Esophagus squamous epithelium (tissue), 4 donors: ENCODE results near the gene CRELD2.

Experiments used
- CTCF ChIP-seq, 6 experiments: fragments of 450-650 bp in 4 of 6; fragments of 200-600 bp in 2 of 6; sonication (generic) in 2 of 6; IDR thresholded peaks; one replicate each; pipeline ENCODE4 v1.5.1; 2016 to 2019; ENCODE audit warnings: antibody characterized with exemption in 6 of 6, mild to moderate bottlenecking in 4 of 6, moderate library complexity in 4 of 6
- POLR2A ChIP-seq, 4 donors: fragments of 450-650 bp; IDR thresholded peaks; one replicate each; pipeline ENCODE4 v1.6.1; 2017; ENCODE audit warnings: antibody characterized with exemption in 4 of 4, mild to moderate bottlenecking in 4 of 4, moderate library complexity in 3 of 4

- TF ChIP-seq CTCF (IDR thresholded peaks at IDR 0.05) (no peak), POLR2A (IDR thresholded peaks at IDR 0.05) (no peak)
Observed at GRCh38 chr22:49880281-49880680, 38.2 kb upstream of the CRELD2 start.
